DND-41 (cell line): ENCODE measurements around the gene SP9.

ENCODE experiments used
- ATAC-seq: fragments of 200-7000 bp; cut with Tn5 transposase; 3 replicates; pipeline ENCODE4 v1.9.1; 2021; ENCODE audit warnings: low read depth; ENCODE audit not compliant: insufficient read depth
- DNase-seq: peaks from one replicate; pipeline ENCODE4 v3.0.0-alpha.2; 2020
- H2AFZ ChIP-seq: 2 replicates; pipeline ENCODE4 v1.6.0; 2012; ENCODE audit warnings: low read depth, low read length
- H3K27ac ChIP-seq: 2 replicates; pipeline ENCODE4 v1.5.1; 2012; ENCODE audit warnings: low read length, inconsistent platforms
- H3K27me3 ChIP-seq: fragments of 200-600 bp; sonication (generic); 2 replicates; pipeline ENCODE4 v1.6.0; 2012; ENCODE audit warnings: low read length, mild to moderate bottlenecking, inconsistent platforms; ENCODE audit not compliant: insufficient read depth, poor library complexity
- H3K36me3 ChIP-seq: 2 replicates; pipeline ENCODE4 v1.5.1; 2012; ENCODE audit warnings: low read length, inconsistent platforms; ENCODE audit not compliant: insufficient read depth
- H3K4me1 ChIP-seq: 2 replicates; pipeline ENCODE4 v1.5.1; 2012; ENCODE audit warnings: mild to moderate bottlenecking, low read length; ENCODE audit not compliant: insufficient read depth
- H3K4me2 ChIP-seq: 2 replicates; pipeline ENCODE4 v1.6.0; 2012; ENCODE audit warnings: mild to moderate bottlenecking, moderate library complexity, low read length, inconsistent platforms; ENCODE audit not compliant: insufficient read depth
- H3K4me3 ChIP-seq, 2 experiments: fragments of 200-600 bp in 1 of 2; shearing (Covaris generic) in 1 of 2; 2 replicates each; pipeline ENCODE4 v1.5.1; 2012 to 2016; ENCODE audit warnings: inconsistent platforms in 2 of 2, low read length in 2 of 2, mild to moderate bottlenecking in 2 of 2, low read depth in 1 of 2, moderate library complexity in 1 of 2
- H3K79me2 ChIP-seq: 2 replicates; pipeline ENCODE4 v1.6.0; 2012; ENCODE audit warnings: low read length, inconsistent platforms; ENCODE audit not compliant: insufficient read depth
- H3K9ac ChIP-seq: 2 replicates; pipeline ENCODE4 v1.6.0; 2012; ENCODE audit warnings: low read depth, mild to moderate bottlenecking, inconsistent platforms, low read length, moderate library complexity
- H3K9me3 ChIP-seq: 2 replicates; pipeline ENCODE4 v1.5.1; 2012; ENCODE audit warnings: low read length, moderate library complexity, mild to moderate bottlenecking, inconsistent platforms; ENCODE audit not compliant: insufficient read depth, severe bottlenecking
- H4K20me1 ChIP-seq: 2 replicates; pipeline ENCODE4 v1.6.0; 2012; ENCODE audit warnings: low read length; ENCODE audit not compliant: insufficient read depth
- EZH2 ChIP-seq: IDR thresholded peaks from 3 replicates; pipeline ENCODE4 v1.6.1; 2012; ENCODE audit warnings: borderline replicate concordance, low read depth, mild to moderate bottlenecking, moderate library complexity, low read length, inconsistent platforms; ENCODE audit not compliant: severe bottlenecking
- TF ChIP-seq, protein P1 (sequence below): IDR thresholded peaks from 2 replicates; pipeline ENCODE4 v1.5.1; 2012; ENCODE audit warnings: borderline replicate concordance, low read length, moderate library complexity, mild to moderate bottlenecking; ENCODE audit not compliant: poor library complexity, severe bottlenecking; ENCODE audit errors: extremely low read depth

Gene SP9

DNA sequence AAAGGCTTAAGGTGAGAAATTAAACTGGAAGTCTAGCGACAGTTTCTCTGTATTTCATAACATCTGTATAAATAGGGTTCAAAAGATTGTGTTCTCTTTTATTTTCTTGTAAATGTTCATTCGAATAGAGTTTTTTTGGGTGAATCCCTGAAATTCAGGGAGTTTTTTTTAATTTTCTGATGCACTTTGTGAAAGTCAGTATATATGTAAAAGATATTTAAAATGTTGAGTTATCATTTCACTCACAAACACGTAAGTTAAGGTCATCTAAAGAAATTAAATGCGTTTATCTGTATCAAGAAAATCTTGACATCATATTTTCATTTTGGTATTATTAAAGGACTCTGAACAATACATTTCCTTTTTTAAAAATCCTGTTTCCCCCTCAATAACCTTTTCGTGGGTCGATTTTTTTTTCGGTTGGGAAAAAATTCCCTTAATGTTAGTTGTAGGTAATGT lies 3.4 kb downstream of the SP9 start:
- no peak overlapping the region for H3K27ac ChIP-seq
- peak overlapping the region; percentile 56; the same call in 1 of the 2 replicates for H3K9ac ChIP-seq
- TF ChIP-seq, protein P1, sequence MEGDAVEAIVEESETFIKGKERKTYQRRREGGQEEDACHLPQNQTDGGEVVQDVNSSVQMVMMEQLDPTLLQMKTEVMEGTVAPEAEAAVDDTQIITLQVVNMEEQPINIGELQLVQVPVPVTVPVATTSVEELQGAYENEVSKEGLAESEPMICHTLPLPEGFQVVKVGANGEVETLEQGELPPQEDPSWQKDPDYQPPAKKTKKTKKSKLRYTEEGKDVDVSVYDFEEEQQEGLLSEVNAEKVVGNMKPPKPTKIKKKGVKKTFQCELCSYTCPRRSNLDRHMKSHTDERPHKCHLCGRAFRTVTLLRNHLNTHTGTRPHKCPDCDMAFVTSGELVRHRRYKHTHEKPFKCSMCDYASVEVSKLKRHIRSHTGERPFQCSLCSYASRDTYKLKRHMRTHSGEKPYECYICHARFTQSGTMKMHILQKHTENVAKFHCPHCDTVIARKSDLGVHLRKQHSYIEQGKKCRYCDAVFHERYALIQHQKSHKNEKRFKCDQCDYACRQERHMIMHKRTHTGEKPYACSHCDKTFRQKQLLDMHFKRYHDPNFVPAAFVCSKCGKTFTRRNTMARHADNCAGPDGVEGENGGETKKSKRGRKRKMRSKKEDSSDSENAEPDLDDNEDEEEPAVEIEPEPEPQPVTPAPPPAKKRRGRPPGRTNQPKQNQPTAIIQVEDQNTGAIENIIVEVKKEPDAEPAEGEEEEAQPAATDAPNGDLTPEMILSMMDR: no peak
- no peak for TF ChIP-seq EZH2
- H3K4me1 ChIP-seq: peaks cover 19% of the 10 kb centered on the region
- H3K79me2 ChIP-seq: no peaks in the 10 kb centered on the region
- H3K36me3 ChIP-seq: no peaks in the 10 kb centered on the region
- H3K4me2 ChIP-seq: peak overlapping the region; percentile 88
- H4K20me1 ChIP-seq: no peaks in the 10 kb centered on the region; the same call in 1 of the 2 replicates
- peak overlapping the region; percentile 76; the same call in 1 of the 2 replicates for H2AFZ ChIP-seq
- DNase-seq (no peak), ATAC-seq (no peak)
- H3K4me3 ChIP-seq: peak overlapping the region; percentile 18 to 56; a peak in 3 of 4 replicates
- H3K9me3 ChIP-seq: no peaks in the 10 kb centered on the region
- H3K27me3 ChIP-seq: no peaks in the 10 kb centered on the region

DNA sequence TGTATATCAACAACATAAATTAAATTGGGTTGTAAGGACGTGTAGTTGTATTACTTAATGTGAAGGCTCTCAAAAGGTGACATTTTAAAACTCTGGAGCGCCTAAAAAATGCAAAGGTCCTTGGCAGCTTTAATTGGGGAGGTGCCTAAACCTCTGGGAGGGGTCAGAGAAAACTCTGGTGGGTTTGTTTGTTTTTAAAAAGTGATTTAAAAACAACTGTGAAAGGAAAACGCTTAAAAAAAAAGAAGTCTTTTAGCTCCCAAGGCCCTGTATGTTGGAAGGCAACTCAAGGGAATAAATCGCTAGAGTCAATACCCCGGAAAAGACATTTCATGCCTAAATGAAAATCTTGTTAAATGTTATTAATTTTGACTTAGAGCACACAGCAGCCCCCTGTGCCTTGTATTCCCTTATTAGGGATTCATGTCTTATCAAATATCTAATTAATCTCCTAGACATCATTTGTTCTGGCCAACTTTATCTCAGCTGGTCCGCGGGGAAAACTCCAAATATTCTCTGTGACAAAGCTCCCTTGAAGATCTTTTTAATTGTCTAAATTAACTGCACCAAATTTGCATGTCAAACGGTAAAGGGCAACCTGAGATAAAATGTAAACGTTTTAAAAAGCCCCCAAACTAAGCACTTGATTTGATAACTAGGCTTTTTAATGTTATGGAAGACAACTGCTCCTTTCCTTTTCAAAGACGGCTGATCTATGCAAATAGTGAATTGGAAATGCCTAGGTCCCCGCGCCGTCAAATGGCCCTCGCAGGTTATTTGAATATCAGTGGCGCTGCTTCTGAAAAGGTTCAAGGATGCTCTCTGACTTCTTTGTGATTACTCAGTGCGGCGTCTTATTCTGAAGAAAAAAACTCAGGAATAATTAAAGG lies 4.2 kb downstream of the SP9 start:
- Histone ChIP-seq H3K27ac (no peak overlapping the region), H3K4me1 (peaks cover 19% of the 10 kb centered on the region), H3K4me3 (no peak overlapping the region), H3K27me3 (no peaks in the 10 kb centered on the region), H3K4me2 (no peak overlapping the region), H3K79me2 (no peaks in the 10 kb centered on the region), H3K9me3 (no peaks in the 10 kb centered on the region), H3K9ac (no peak overlapping the region), H4K20me1 (no peaks in the 10 kb centered on the region; the same call in 1 of the 2 replicates), H3K36me3 (no peaks in the 10 kb centered on the region), H2AFZ (no peak overlapping the region)
- TF ChIP-seq, protein P1: no peak
- DNase-seq (no peak), ATAC-seq (no peak)

DNA sequence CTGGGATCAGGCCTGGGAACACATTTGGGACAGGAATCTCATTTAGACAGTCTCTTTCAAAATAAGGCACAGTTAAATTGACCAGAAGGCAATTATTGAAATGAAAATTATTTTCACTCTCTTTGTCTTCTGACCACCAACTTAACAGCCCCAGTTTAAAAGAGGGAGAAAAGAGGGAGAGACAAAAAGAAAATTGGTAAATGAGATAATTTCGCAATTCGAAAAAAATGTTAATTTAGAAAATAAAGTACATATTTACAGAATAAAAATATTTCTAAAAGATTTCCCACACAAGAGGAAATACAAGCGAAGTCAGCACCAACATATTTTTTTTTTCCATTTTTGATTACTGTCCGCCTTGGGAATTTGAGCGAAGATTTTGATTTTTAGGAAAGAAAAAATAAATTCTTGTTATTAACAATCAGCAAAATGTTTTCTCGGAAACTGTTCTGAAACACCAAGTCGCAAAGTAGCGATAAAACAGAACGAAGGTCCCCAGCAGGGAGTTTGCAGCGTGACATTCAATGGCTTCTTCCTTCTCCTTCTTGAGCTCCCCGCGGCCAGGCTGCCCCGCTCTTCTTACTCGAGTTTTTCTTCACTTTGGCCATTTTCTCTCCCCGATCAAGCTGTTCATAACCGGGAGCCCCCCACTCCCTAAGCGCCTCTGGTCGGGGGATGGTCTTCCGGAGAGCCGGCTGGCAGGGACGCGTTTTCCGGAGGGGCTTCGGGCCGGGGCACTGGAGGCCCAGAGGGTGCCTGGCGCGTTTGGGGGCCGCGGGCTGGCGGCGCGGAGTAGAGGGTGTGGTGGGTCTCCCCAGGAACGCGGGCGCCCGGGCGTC lies 5.0 kb downstream of the SP9 start:
- TF ChIP-seq, protein P1: no peak
- TF ChIP-seq EZH2: no peak
- H3K4me1 ChIP-seq: peaks cover 19% of the 10 kb centered on the region
- no peaks in the 10 kb centered on the region; the same call in 1 of the 2 replicates for H4K20me1 ChIP-seq
- ATAC-seq: no peak
- DNase-seq: no peak
- no peak overlapping the region for H2AFZ ChIP-seq
- no peaks in the 10 kb centered on the region for H3K36me3 ChIP-seq
- H3K27ac ChIP-seq: no peak overlapping the region
- no peak overlapping the region for H3K9ac ChIP-seq
- no peak overlapping the region for H3K4me2 ChIP-seq
- no peaks in the 10 kb centered on the region for H3K9me3 ChIP-seq
- H3K27me3 ChIP-seq: no peaks in the 10 kb centered on the region
- no peaks in the 10 kb centered on the region for H3K79me2 ChIP-seq
- H3K4me3 ChIP-seq: no peak overlapping the region
